ENCODE results near the gene FHIT. TPM values are rescaled to one million over a fixed set of nuclear protein-coding genes. Genes with fewer than 3 reads are reported as not detected.
A peak's percentile ranks its signal among the peaks of the same experiment; 100 is the strongest.

The FHIT gene
- total RNA-seq, 1 donor from 2014 or later: 7.9 TPM

DNA sequence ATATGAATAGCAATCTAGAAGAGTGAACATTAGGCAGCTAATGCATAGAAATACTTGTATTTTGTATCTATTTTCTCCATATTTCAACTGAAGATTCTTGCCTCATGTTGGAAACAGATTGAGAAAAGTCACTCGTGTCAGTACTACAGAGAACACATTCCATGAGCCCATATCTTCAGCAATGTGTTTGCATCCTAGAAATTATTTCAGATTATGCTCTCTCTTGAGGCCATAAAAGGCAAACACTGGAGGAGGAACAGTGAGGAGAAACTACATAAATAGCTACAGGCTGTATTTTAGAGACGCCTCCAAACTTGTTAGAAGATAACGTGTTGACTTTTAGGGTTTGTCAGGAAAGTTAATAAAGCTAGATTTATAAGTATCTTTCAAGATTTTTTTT lies 906.9 kb downstream of the FHIT start:
- DNase-seq (ENCODE audit: low spot score): peak; percentile 55

GRCh38 chr3:60343831-60344230 lies 907.4 kb downstream of the FHIT start:
- DNase-seq (ENCODE audit: low spot score): no peak

DNA sequence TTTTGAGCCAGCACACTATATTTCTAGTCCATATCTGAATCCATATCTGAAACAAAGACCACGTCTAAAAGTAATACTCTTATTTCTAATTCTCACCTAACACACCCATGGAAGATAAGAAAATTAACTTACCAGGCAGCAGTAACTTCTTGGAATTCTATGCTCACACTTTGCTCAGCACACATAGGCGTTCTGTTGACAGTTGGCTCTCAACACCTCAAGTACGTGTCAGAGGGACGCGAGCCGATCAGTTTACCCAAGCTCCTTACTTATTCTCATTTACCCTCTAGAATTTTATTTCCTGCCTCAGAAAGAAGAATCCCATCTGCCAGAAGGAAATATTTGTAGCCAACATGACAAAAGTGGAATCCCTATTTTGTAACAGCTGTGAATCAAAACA lies 911.9 kb downstream of the FHIT start:
- no peak for DNase-seq (ENCODE audit: low spot score)

DNA sequence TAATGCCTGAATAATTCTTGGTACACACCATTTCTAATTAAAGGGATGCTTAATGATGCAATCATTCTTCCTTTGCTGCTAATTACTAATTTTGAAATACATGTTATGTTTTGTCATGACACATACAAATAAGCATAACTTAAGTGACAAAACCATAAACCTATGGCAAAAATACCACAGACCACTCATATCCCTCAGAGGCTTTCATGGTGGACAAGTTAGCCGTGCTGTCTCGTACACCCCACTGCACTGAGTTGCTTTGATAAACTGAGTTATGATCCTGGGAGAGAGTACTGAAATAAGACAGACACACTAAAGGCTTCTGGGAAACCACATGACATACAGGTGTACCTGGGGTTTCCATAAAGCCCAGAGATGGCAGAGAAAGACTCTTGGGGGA lies 913.8 kb downstream of the FHIT start:
- DNase-seq (ENCODE audit: low spot score): no peak

DNA sequence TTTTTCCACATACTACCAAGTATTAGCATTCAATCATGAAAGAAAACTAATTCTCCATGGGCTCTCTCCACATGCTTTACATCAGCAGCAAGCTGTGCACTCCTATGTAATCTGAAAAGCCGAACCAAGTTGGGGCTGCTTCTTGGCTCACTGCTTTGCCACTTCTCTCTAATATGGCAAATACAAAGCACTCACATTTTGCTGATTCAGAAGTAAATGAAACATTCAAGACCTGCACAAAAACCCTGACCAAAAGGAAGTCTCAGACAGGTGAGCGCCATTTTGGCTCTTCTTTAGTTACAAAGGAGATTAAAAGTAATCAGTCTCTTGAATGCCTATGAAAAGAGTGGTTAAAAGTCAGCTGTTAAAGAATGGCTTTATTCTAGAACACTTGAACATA lies 915.2 kb downstream of the FHIT start:
- peak; percentile 40 for DNase-seq (ENCODE audit: low spot score)

GRCh38 chr3:60333710-60334109 lies 917.5 kb downstream of the FHIT start:
- DNase-seq (ENCODE audit: low spot score): no peak

GRCh38 chr3:60330107-60330506 lies 921.1 kb downstream of the FHIT start:
- DNase-seq (ENCODE audit: low spot score): no peak

DNA sequence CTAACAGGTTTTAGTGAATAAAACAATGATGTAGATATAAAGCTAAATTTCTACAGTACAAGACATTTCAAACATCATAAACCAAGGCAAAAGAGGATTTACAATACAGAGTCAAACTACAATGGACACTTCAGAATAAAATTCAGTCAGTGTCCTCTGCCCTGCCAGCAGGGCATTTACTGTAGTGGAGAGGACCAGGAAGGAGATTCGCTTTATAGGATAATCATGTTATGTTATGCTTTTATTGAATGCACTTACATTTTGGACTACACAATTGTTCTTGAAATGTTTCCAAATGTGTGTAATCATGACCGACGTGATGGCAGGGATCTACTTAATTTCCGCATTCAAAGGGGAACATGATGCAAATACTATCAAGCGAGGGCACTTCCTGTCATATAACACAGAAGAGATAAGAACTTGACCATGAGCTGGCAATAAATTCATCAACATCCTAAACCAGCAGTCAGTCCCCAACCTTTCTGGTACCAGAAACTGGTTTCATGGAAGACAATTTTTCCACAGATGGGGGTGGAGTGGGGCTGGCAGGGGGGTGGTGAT lies 925.6 kb downstream of the FHIT start:
- DNase-seq (ENCODE audit: low spot score): no peak

DNA sequence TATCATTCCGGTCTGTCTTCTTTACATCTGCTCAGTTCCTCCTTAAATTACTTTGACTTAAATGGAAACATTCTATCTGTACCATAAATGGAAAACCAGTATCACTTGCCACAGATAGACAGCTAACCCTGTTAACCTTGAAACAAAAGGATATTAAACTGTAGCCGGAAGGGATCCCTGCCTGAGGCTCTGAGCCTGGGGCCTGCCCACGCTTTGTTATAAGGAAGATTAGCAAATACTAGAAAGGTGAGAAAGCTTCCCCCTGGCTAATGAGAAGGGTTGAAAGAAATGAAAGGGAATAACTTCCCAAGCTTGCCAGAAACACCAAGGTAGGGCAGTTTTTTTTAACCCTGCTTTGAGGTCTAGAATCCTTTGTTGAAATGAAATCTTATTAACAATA lies 927.6 kb downstream of the FHIT start:
- no peak for DNase-seq (ENCODE audit: low spot score)

- DNase-seq (ENCODE audit: low spot score): no peak
Observed at GRCh38 chr3:60323180-60323579, 928.1 kb downstream of the FHIT start.

DNA sequence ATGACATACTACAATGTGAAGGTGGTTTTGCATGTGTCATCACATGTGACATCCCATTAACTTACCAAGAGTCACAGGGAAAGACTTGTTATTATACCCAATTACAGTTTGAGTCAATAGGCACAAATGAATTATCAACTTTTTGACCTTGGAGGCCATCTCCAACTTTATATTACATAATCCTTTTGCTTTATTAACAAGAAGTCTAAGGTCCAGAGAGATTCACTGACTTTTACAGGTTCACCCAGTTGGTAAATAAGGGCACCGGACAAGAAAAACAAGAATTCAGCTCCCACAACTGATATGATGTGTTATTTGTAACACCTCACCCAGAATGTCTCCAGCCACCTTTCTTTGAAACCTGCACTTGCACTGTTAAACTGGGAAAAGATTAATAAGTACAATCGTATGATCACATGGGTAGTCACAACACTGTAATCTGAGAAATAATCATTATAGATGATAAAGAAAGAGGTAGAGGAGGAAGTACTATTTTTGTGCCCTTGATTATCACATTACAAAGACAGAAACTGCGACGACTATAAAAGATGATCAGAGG lies 928.9 kb downstream of the FHIT start:
- DNase-seq (ENCODE audit: low spot score): no peak

GRCh38 chr3:60319179-60319858 lies 931.9 kb downstream of the FHIT start:
- no peak for DNase-seq (ENCODE audit: low spot score)

GRCh38 chr3:60316121-60316797 lies 935.0 kb downstream of the FHIT start:
- DNase-seq (ENCODE audit: low spot score): peak; percentile 91

- DNase-seq (ENCODE audit: low spot score): peak; percentile 97
Observed at GRCh38 chr3:60313951-60314461, 937.2 kb downstream of the FHIT start.

DNA sequence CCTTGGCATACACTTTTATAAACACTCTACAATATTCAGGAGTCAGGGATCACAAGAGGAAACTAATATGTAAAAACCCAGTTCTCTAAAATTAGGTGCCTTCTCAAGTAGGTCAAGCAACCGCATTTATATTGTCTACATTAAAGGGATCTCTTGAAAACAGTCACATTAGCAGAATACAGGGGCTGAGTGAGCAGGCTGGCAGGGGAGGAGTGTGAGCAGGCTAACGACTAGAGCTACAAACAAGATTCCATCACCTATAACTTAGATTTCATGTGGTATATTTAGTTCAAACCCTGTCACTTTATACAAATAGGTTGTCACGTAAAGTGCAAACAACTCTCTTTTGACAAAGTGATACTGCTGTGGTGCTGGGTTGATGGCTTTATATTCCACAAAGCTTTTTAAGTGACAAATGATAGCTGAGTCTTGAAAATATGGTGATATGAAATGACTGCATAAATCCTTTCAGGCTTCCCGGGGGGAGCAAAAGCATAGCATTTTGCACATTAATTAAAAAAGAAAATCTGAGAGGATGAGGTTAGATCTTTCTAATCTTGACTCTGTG lies 937.9 kb downstream of the FHIT start:
- no peak for DNase-seq (ENCODE audit: low spot score)

DNA sequence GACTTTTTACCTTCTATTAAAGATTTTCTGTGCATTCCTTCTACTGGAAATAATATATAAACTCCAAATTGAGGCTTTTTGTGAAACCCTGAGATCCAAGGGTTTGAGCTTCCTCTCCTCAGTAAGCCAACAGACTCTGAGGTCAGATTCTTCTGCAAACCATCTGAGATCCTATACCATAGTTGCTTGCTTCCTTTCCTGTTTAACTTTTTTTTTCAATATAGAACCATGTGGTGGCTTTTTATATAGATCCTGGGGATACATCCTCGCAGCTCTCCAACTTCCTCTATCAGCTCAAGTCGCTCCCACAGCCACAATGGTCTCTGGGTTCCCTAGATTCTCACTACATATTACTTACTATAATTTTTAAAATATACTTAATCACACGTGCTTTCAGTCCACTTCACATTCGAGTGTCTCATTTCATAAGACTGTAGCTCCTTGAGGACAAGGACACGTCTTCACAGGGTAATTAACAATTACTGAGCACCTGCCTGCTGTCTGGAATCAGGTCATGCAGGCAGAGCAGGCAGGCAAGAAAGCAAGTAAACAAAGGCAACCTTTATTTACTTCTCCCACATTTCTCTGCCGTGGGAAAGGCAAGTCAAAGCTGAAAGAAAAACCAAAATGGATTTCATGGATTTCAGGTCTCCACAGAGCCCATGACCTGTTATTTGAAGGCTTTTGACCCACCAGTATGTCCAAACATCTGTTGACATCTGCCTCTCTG lies 941.5 kb downstream of the FHIT start:
- no peak for DNase-seq (ENCODE audit: low spot score)

DNA sequence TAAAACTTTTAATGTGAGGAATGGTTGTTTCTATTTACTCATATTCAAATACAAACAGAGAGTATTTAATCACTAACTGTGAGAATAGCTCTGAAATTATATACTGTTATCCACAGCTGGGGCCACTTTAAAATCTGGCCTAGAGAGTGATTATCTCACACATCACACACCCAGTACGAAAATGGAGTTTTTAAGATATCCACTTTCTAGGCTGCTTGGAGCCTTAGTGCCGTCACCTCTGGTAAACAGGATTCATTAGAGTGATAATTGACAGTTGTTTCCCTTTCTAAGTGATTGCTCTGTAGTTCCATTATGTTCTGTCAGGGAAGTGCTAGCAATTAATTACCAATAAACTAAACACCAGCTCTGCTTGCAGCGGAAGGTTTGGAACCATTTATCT lies 942.4 kb downstream of the FHIT start:
- DNase-seq (ENCODE audit: low spot score): no peak

- no peak for DNase-seq (ENCODE audit: low spot score)
Observed at GRCh38 chr3:60307562-60308199, 943.6 kb downstream of the FHIT start.

DNA sequence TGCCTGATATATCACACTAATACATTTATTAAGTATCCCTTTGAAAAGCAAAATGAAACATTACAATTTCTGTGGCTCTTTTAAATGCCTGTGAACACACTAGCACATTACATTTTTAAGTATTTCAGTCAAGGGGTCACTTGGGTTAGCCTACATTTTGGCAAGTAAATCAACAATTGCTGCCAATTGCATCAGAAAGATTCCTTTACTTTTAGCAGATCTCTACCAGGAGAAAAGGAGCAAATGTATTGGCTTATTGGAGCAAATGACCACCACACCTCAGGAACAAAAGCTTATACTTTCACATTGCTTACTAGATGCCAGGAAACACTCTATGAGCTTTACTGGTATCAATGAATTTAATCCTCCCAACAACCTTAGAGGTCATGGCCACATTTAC lies 947.1 kb downstream of the FHIT start:
- DNase-seq (ENCODE audit: low spot score): peak; percentile 57

GRCh38 chr3:60303160-60303559 lies 948.1 kb downstream of the FHIT start:
- no peak for DNase-seq (ENCODE audit: low spot score)

DNA sequence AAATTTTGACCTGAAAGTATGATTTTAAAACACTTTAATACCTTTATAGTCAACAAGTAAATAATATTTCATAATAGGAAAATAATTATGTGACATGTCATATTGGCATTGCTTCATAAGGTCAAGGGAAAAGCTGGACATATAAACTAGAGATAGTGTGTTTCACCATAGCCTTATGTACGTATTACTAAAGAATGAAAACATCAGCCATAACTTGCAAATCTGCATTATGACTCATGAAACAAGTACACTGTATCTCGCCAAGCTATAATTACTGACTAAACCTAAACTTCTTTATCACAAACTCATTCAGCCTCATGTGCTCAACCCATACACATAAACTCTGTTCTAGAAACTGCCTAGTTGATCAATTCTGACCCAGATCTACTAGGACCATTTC lies 950.1 kb downstream of the FHIT start:
- peak; percentile 71 for DNase-seq (ENCODE audit: low spot score)

Measured in umbilical cord (tissue), 2 donors.